ENCODE data around the gene ZNF80. TPM values are rescaled to one million over a fixed set of nuclear protein-coding genes. Genes with fewer than 3 reads are reported as not detected.

The ZNF80 gene
- total and polyA plus RNA-seq, 2 donors (not counting 3 experiments of a cell fraction or from before 2014, with no cell fraction given), result not detected

- no peak overlapping the region for H3K4me2 ChIP-seq (ENCODE audit: insufficient read depth, low read length)
- ChIA-PET POLR2A (no interaction called here), CTCF (no interaction called here)
- H3K9me3 ChIP-seq (replicated peaks; ENCODE audit: control insufficient read depth, insufficient read depth, low read length), result no peaks in the 10 kb centered on the region
- dilution Hi-C loops (cut with MboI; ENCODE audit: extremely low pct_ligation_motif_present, low sequenced_read_pairs) (no loop called here), intact Hi-C loops (cut with micrococcal nuclease) (no loop called here)
- no peak overlapping the region for H3K4me3 ChIP-seq (replicated peaks in 1 of 3; ENCODE audit: insufficient read depth in 1 of 3, low read depth in 1 of 3, low read length in 3 of 3)
- H4K20me1 ChIP-seq (replicated peaks; ENCODE audit: control insufficient read depth, extremely low read depth, insufficient read depth, low read length), result no peaks in the 10 kb centered on the region
- TF ChIP-seq POLR2AphosphoS5 (IDR thresholded peaks at IDR 0.05; ENCODE audit: insufficient read depth, low read depth, low read length) (no peak), MAX (IDR thresholded peaks at IDR 0.05; ENCODE audit: insufficient read depth, insufficient read length) (no peak), MYC (IDR thresholded peaks at IDR 0.05; ENCODE audit: low read depth, low read length) (no peak), JUN (IDR thresholded peaks at IDR 0.05; ENCODE audit: borderline replicate concordance, insufficient read depth, insufficient read length, low read depth) (no peak), POLR2A (IDR thresholded peaks at IDR 0.05; ENCODE audit: low read depth, low read length) (no peak), FOS (IDR thresholded peaks at IDR 0.05; ENCODE audit: borderline replicate concordance, insufficient read depth, low read length) (no peak), GATA2 (IDR thresholded peaks at IDR 0.05; ENCODE audit: insufficient read depth, insufficient read length, low read depth, low read length) (no peak), EZH2 (IDR thresholded peaks at IDR 0.05; ENCODE audit: borderline replicate concordance, low read depth, low read length, severe bottlenecking) (no peak)
- TF ChIP-seq, protein P1, sequence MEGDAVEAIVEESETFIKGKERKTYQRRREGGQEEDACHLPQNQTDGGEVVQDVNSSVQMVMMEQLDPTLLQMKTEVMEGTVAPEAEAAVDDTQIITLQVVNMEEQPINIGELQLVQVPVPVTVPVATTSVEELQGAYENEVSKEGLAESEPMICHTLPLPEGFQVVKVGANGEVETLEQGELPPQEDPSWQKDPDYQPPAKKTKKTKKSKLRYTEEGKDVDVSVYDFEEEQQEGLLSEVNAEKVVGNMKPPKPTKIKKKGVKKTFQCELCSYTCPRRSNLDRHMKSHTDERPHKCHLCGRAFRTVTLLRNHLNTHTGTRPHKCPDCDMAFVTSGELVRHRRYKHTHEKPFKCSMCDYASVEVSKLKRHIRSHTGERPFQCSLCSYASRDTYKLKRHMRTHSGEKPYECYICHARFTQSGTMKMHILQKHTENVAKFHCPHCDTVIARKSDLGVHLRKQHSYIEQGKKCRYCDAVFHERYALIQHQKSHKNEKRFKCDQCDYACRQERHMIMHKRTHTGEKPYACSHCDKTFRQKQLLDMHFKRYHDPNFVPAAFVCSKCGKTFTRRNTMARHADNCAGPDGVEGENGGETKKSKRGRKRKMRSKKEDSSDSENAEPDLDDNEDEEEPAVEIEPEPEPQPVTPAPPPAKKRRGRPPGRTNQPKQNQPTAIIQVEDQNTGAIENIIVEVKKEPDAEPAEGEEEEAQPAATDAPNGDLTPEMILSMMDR (IDR thresholded peaks at IDR 0.05; ENCODE audit: extremely low read depth in 1 of 2, insufficient read depth in 1 of 2, low read depth in 1 of 2, low read length in 2 of 2), result no peak
- no TSS peak for BruUV-seq (replicated peaks)
- no peaks in the 10 kb centered on the region for H3K4me1 ChIP-seq (ENCODE audit: control insufficient read depth, extremely low read depth, insufficient read depth, low read length)
- FAIRE-seq (no peak), DNase-seq (ENCODE audit: low read depth, low spot score) (no peak)
- no peaks in the 10 kb centered on the region for H3K79me2 ChIP-seq (ENCODE audit: control insufficient read depth, insufficient read depth, low read length)
- H3K9ac ChIP-seq (replicated peaks; ENCODE audit: extremely low read depth, insufficient read depth, low read length), result no peak overlapping the region
- no peaks in the 10 kb centered on the region for H3K9me1 ChIP-seq (replicated peaks; ENCODE audit: control insufficient read depth, extremely low read depth, insufficient read depth, low read length)
- no peaks in the 10 kb centered on the region for H3K27me3 ChIP-seq (ENCODE audit: control insufficient read depth in 2 of 2, insufficient read depth in 2 of 2, low read length in 2 of 2)
- H3K27ac ChIP-seq (ENCODE audit: insufficient read depth, low read depth, low read length), result no peak overlapping the region
- H2AFZ ChIP-seq (ENCODE audit: low read depth, low read length), result no peak overlapping the region
- H3K36me3 ChIP-seq (ENCODE audit: control insufficient read depth in 2 of 2, extremely low read depth in 1 of 2, insufficient read depth in 2 of 2, low read length in 2 of 2), result no peaks in the 10 kb centered on the region
These were observed 22.8 kb upstream of the ZNF80 start for GRCh38 chr3:114260152-114260551.

Measured in endothelial cell of umbilical vein (primary cell).